Osteoblast (primary cell): ENCODE data around the gene IKZF5. TPM values are rescaled to one million over a fixed set of nuclear protein-coding genes. Genes with fewer than 3 reads are reported as not detected.

Experiments
- DNase-seq: peaks from one replicate; pipeline ENCODE4 v3.0.0; 2011; ENCODE audit warnings: low spot score, mixed read lengths; ENCODE audit not compliant: insufficient read length; ENCODE audit errors: missing footprints
- H2AFZ ChIP-seq: 2 replicates; pipeline ENCODE4 v1.6.0; 2011; ENCODE audit warnings: mild to moderate bottlenecking, low read length
- H3K27ac ChIP-seq: 2 replicates; pipeline ENCODE4 v1.5.1; 2011; ENCODE audit warnings: mild to moderate bottlenecking, low read depth, low read length, moderate library complexity
- H3K27me3 ChIP-seq: 2 replicates; pipeline ENCODE4 v1.6.0; 2012; ENCODE audit warnings: mild to moderate bottlenecking, control low read depth, inconsistent platforms, low read length, moderate library complexity; ENCODE audit not compliant: insufficient read depth
- H3K36me3 ChIP-seq: 2 replicates; pipeline ENCODE4 v1.5.1; 2011; ENCODE audit warnings: mild to moderate bottlenecking, low read length, control low read depth, moderate library complexity; ENCODE audit not compliant: insufficient read depth
- H3K4me1 ChIP-seq: 2 replicates; pipeline ENCODE4 v1.5.1; 2011; ENCODE audit warnings: mild to moderate bottlenecking, low read length, control low read depth, moderate library complexity; ENCODE audit not compliant: insufficient read depth
- H3K4me2 ChIP-seq: 2 replicates; pipeline ENCODE4 v1.6.0; 2011; ENCODE audit warnings: mild to moderate bottlenecking, low read length; ENCODE audit not compliant: insufficient read depth
- H3K4me3 ChIP-seq: fragments of 200-600 bp; sonication (generic); 3 replicates; pipeline ENCODE4 v1.5.1; 2012; ENCODE audit warnings: mild to moderate bottlenecking, low read length, inconsistent platforms; ENCODE audit not compliant: insufficient read depth
- H3K79me2 ChIP-seq: 2 replicates; pipeline ENCODE4 v1.6.0; 2012; ENCODE audit warnings: mild to moderate bottlenecking, low read length, control low read depth, inconsistent platforms; ENCODE audit not compliant: insufficient read depth
- H3K9me3 ChIP-seq: 2 replicates; pipeline ENCODE4 v1.5.1; 2011; ENCODE audit warnings: low read depth, low read length, control low read depth
- H4K20me1 ChIP-seq: 2 replicates; pipeline ENCODE4 v1.6.0; 2012; ENCODE audit warnings: mild to moderate bottlenecking, low read length, control low read depth; ENCODE audit not compliant: insufficient read depth
- total RNA-seq: library from RNA; depleted of rRNA; stranded (reverse); fragments of >200 nt; gene quantifications from 2 replicates; pipeline ENCODE4 v1.2.3, GENCODE V29; 2012
- TF ChIP-seq, protein P1 (sequence below): IDR thresholded peaks from 2 replicates; pipeline ENCODE4 v1.5.1; 2011; ENCODE audit warnings: mild to moderate bottlenecking, low read depth, low read length, moderate library complexity; ENCODE audit errors: extremely low read depth

The IKZF5 gene, protein sequence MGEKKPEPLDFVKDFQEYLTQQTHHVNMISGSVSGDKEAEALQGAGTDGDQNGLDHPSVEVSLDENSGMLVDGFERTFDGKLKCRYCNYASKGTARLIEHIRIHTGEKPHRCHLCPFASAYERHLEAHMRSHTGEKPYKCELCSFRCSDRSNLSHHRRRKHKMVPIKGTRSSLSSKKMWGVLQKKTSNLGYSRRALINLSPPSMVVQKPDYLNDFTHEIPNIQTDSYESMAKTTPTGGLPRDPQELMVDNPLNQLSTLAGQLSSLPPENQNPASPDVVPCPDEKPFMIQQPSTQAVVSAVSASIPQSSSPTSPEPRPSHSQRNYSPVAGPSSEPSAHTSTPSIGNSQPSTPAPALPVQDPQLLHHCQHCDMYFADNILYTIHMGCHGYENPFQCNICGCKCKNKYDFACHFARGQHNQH
- 6.2 and 8.0 TPM in 2 replicates for total RNA-seq

GRCh38 chr10:123008355-123009104, at the start of gene IKZF5, which contains the start of gene ACADSB:
Gene IKZF5, minus strand, starts transcription at chr10:123008795. Its CDS starts 10,170 bp downstream, at chr10:122998625.
Gene ACADSB, plus strand, starts transcription at chr10:123009006. Its CDS starts 24 bp downstream, at chr10:123009030.
- H3K27me3 ChIP-seq: no peaks in the 10 kb centered on the region
- TF ChIP-seq, protein P1, sequence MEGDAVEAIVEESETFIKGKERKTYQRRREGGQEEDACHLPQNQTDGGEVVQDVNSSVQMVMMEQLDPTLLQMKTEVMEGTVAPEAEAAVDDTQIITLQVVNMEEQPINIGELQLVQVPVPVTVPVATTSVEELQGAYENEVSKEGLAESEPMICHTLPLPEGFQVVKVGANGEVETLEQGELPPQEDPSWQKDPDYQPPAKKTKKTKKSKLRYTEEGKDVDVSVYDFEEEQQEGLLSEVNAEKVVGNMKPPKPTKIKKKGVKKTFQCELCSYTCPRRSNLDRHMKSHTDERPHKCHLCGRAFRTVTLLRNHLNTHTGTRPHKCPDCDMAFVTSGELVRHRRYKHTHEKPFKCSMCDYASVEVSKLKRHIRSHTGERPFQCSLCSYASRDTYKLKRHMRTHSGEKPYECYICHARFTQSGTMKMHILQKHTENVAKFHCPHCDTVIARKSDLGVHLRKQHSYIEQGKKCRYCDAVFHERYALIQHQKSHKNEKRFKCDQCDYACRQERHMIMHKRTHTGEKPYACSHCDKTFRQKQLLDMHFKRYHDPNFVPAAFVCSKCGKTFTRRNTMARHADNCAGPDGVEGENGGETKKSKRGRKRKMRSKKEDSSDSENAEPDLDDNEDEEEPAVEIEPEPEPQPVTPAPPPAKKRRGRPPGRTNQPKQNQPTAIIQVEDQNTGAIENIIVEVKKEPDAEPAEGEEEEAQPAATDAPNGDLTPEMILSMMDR: no peak
- peak within 1 kb of the TSS; percentile 96 for H2AFZ ChIP-seq
- peaks cover 11% of the 10 kb centered on the region for H4K20me1 ChIP-seq
- peak within 1 kb of the TSS; percentile 99 for H3K4me2 ChIP-seq
- H3K4me1 ChIP-seq: peaks cover 16% of the 10 kb centered on the region
- peak within 1 kb of the TSS; percentile 94 for H3K4me3 ChIP-seq
- H3K9me3 ChIP-seq: no peaks in the 10 kb centered on the region
- H3K79me2 ChIP-seq: peaks cover 50% of the 10 kb centered on the region
- H3K27ac ChIP-seq: peak within 1 kb of the TSS; percentile 80
- no peaks in the 10 kb centered on the region for H3K36me3 ChIP-seq
- peak; percentile 100 for DNase-seq

- no peaks in the 10 kb centered on the region for H3K4me1 ChIP-seq
- DNase-seq: no peak
- no peaks in the 10 kb centered on the region for H3K27me3 ChIP-seq
- TF ChIP-seq, protein P1: no peak
- H4K20me1 ChIP-seq: no peaks in the 10 kb centered on the region
- no peak overlapping the region for H2AFZ ChIP-seq
- no peaks in the 10 kb centered on the region for H3K79me2 ChIP-seq
- H3K4me3 ChIP-seq: no peak overlapping the region
- H3K9me3 ChIP-seq: no peaks in the 10 kb centered on the region
- no peak overlapping the region for H3K4me2 ChIP-seq
- no peak overlapping the region for H3K27ac ChIP-seq
- H3K36me3 ChIP-seq: no peaks in the 10 kb centered on the region
These were observed 49.4 kb upstream of the IKZF5 start for GRCh38 chr10:123057968-123058367.

GRCh38 chr10:123045961-123046731, 37.6 kb upstream of the IKZF5 start:
- no peak for DNase-seq
- Histone ChIP-seq H2AFZ (no peak overlapping the region), H3K36me3 (no peaks in the 10 kb centered on the region)

More at GRCh38 chr10:123045961-123046731, 37.6 kb upstream of the IKZF5 start:
- Histone ChIP-seq H3K79me2 (no peaks in the 10 kb centered on the region), H3K9me3 (no peaks in the 10 kb centered on the region), H3K27me3 (no peaks in the 10 kb centered on the region), H3K4me1 (no peaks in the 10 kb centered on the region), H3K27ac (no peak overlapping the region), H4K20me1 (no peaks in the 10 kb centered on the region), H3K4me3 (no peak overlapping the region), H3K4me2 (no peak overlapping the region)
- TF ChIP-seq, protein P1: no peak
